ENCODE data around the gene LRRC4C. TPM values are rescaled to one million over a fixed set of nuclear protein-coding genes. Genes with fewer than 3 reads are reported as not detected.

Gene LRRC4C
- total RNA-seq, 1 experiment from 2014 or later: 0.13 TPM

GRCh38 chr11:40149721-40150120 lies 1309.7 kb downstream of the LRRC4C start:
- Histone ChIP-seq H3K23me2 (ENCODE audit: insufficient read length, low read depth, low read length, poor library complexity, severe bottlenecking) (no peaks in the 10 kb centered on the region), H3K14ac (ENCODE audit: insufficient read depth, low read length) (no peak overlapping the region), H3K79me1 (ENCODE audit: insufficient read depth, low read depth, low read length, poor library complexity, severe bottlenecking) (no peaks in the 10 kb centered on the region), H3K56ac (ENCODE audit: insufficient read length, low read depth, low read length) (no peak overlapping the region), H4K8ac (replicated peaks; ENCODE audit: insufficient read length, low read depth, low read length) (no peak overlapping the region), H2BK12ac (ENCODE audit: insufficient read length, low read depth, low read length) (no peak overlapping the region), H2BK20ac (ENCODE audit: low read depth, low read length, poor library complexity, severe bottlenecking) (no peak overlapping the region), H3K9ac (ENCODE audit: extremely low read depth, insufficient read length, low read length) (no peak overlapping the region), H3K4ac (ENCODE audit: low read depth, low read length) (no peak overlapping the region), H3K79me2 (ENCODE audit: insufficient read depth, low read length) (no peaks in the 10 kb centered on the region), H2BK15ac (ENCODE audit: low read depth, low read length) (no peak overlapping the region), H3K4me1 (ENCODE audit: insufficient read depth, low read length) (no peaks in the 10 kb centered on the region), H3K23ac (ENCODE audit: insufficient read length, low read depth, low read length) (no peak overlapping the region), H3T11ph (ENCODE audit: low read length) (no peak overlapping the region), H4K5ac (ENCODE audit: insufficient read length, low read depth, low read length) (no peak overlapping the region), H2BK120ac (ENCODE audit: low read depth, low read length, poor library complexity, severe bottlenecking) (no peak overlapping the region), H3K27ac (ENCODE audit: insufficient read length, low read depth, low read length) (no peak overlapping the region), H2AK5ac (ENCODE audit: insufficient read length, low read length) (no peak overlapping the region), H4K20me1 (ENCODE audit: control insufficient read depth, insufficient read depth, insufficient read length) (no peaks in the 10 kb centered on the region), H4K91ac (ENCODE audit: insufficient read length, low read depth, low read length) (no peak overlapping the region), H3K4me2 (ENCODE audit: insufficient read depth, insufficient read length, low read length) (no peak overlapping the region), H2BK5ac (ENCODE audit: insufficient read length, low read length) (no peak overlapping the region), H3K9me3 (ENCODE audit: control insufficient read depth, low read depth, low read length) (no peaks in the 10 kb centered on the region), H2AFZ (ENCODE audit: low read length) (no peak overlapping the region), H3K18ac (ENCODE audit: insufficient read length, low read depth, low read length) (no peak overlapping the region), H3K27me3 (ENCODE audit: insufficient read depth, low read length) (no peaks in the 10 kb centered on the region)
- H3K27me3 Mint-ChIP-seq (ENCODE audit: low read depth): no peaks in the 10 kb centered on the region; the same call in none of the 2 replicates
- H3K4me1 Mint-ChIP-seq: peaks cover 4 to 5% of the 10 kb centered on the region in 2 experiments; a peak in 3 of 4 replicates
- H3K9me3 Mint-ChIP-seq: peaks cover 15 to 16% of the 10 kb centered on the region in 2 experiments
- no peak overlapping the region for H3K27ac Mint-ChIP-seq
- TF ChIP-seq, protein P1, sequence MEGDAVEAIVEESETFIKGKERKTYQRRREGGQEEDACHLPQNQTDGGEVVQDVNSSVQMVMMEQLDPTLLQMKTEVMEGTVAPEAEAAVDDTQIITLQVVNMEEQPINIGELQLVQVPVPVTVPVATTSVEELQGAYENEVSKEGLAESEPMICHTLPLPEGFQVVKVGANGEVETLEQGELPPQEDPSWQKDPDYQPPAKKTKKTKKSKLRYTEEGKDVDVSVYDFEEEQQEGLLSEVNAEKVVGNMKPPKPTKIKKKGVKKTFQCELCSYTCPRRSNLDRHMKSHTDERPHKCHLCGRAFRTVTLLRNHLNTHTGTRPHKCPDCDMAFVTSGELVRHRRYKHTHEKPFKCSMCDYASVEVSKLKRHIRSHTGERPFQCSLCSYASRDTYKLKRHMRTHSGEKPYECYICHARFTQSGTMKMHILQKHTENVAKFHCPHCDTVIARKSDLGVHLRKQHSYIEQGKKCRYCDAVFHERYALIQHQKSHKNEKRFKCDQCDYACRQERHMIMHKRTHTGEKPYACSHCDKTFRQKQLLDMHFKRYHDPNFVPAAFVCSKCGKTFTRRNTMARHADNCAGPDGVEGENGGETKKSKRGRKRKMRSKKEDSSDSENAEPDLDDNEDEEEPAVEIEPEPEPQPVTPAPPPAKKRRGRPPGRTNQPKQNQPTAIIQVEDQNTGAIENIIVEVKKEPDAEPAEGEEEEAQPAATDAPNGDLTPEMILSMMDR (conservative IDR thresholded peaks at IDR 0.05): no peak
- no peak for DNase-seq
- peaks cover 0 to 17% (median 8%) of the 10 kb centered on the region in 3 experiments; a peak in 4 of 7 replicates for H3K36me3 Mint-ChIP-seq (ENCODE audit: insufficient read depth in 1 of 3, low read depth in 3 of 3)
- H3K4me3 Mint-ChIP-seq: no peak overlapping the region

Measured in H9 (cell line).